ENCODE results near the gene TMEM252. TPM values are rescaled to one million over a fixed set of nuclear protein-coding genes. Genes with fewer than 3 reads are reported as not detected.

Gene TMEM252
- total RNA-seq, 6 experiments from 2014 or later = 0.22 to 0.50 (median 0.25) TPM; not detected in 3

DNA sequence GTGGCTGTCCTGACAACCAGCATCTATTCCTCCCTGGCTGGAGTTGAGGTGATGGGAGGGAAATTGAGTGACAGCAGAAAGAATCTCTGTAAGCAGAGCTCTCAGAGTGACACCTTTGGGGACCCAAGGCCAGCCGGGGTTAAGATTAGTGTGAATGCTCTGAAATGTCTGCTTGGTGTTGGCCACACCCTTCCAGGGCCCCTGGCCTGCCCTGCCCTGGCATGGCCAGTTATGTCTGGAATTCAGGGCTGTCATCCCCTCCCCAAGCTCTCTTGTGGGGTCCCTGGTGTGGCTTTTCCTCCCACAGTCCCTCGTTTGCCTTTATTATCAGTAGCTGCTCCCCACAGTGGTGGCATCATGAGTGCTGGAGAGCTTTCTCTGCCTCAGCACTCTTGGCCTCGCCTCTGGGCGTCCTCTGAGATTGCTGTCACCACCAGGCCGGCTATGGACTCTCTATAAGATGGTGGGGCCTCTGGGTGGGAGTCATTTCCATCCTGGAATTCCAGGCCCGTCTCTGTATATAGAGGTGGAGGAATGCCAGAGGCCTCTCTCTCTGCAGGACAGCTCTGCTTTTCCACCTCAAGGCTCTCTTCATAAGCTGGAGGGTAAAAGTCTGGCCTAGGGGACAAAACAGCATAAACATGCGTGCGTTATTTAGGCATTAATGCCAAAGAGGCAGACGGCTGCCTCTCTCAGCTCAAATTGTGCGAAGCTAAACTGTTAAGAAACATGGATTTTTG, 3.6 kb downstream of the TMEM252 start:
- WGBS (ENCODE audit: insufficient coverage, low coverage, low lambda C conversion rate, missing lambda C conversion rate) = 75% methylated on average over 8 of the region's 10 CpGs

DNA sequence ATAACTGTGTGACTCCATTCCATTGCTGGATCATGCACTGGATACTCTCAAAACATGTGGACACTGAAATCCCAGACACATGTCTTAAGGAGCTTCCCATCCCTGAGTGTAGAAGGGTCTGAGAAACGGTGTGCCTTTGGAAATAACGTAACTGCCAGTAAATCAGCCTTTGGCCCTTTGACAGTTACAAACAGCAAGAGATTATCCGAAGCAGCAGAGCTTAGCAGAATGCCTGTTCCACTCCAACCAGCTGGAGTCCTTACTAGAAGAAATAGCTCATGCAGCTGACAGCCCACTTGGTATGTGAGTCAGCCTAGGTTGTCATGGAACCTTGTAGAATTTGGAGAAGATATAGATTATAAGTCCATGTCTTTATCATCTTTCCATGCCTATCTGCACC, 7.0 kb downstream of the TMEM252 start:
- Histone ChIP-seq H3K9me3 (no peaks in the 10 kb centered on the region), H3K27ac (no peak overlapping the region), H3K4me1 (peaks cover 0 to 12% (median 3%) of the 10 kb centered on the region in 4 donors), H3K4me3 (no peak overlapping the region), H3K27me3 (no peaks in the 10 kb centered on the region), H3K36me3 (no peaks in the 10 kb centered on the region)
- no peak for TF ChIP-seq POLR2A (IDR thresholded peaks at IDR 0.05)
- TF ChIP-seq, protein P1, sequence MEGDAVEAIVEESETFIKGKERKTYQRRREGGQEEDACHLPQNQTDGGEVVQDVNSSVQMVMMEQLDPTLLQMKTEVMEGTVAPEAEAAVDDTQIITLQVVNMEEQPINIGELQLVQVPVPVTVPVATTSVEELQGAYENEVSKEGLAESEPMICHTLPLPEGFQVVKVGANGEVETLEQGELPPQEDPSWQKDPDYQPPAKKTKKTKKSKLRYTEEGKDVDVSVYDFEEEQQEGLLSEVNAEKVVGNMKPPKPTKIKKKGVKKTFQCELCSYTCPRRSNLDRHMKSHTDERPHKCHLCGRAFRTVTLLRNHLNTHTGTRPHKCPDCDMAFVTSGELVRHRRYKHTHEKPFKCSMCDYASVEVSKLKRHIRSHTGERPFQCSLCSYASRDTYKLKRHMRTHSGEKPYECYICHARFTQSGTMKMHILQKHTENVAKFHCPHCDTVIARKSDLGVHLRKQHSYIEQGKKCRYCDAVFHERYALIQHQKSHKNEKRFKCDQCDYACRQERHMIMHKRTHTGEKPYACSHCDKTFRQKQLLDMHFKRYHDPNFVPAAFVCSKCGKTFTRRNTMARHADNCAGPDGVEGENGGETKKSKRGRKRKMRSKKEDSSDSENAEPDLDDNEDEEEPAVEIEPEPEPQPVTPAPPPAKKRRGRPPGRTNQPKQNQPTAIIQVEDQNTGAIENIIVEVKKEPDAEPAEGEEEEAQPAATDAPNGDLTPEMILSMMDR (IDR thresholded peaks at IDR 0.05) = no peak
- DNase-seq (no peak), ATAC-seq (no peak)
- intact Hi-C loops (cut with DNase I) = no loop called here
- 70% methylated on average over 2 of the region's 3 CpGs for WGBS (ENCODE audit: insufficient coverage, low coverage, low lambda C conversion rate, missing lambda C conversion rate)

More for the DNA sequence above, 3.6 kb downstream of the TMEM252 start:
- Histone ChIP-seq H3K9me3 (no peaks in the 10 kb centered on the region), H3K27ac (no peak overlapping the region), H3K36me3 (no peaks in the 10 kb centered on the region), H3K27me3 (no peaks in the 10 kb centered on the region), H3K4me1 (peaks cover 0 to 6% (median 0%) of the 10 kb centered on the region in 4 donors), H3K4me3 (no peak overlapping the region)
- ATAC-seq = no peak
- intact Hi-C loops (cut with DNase I) = no loop called here
- no peak for DNase-seq
- TF ChIP-seq, protein P1 (IDR thresholded peaks at IDR 0.05) = no peak
- no peak for TF ChIP-seq POLR2A (IDR thresholded peaks at IDR 0.05)

DNA sequence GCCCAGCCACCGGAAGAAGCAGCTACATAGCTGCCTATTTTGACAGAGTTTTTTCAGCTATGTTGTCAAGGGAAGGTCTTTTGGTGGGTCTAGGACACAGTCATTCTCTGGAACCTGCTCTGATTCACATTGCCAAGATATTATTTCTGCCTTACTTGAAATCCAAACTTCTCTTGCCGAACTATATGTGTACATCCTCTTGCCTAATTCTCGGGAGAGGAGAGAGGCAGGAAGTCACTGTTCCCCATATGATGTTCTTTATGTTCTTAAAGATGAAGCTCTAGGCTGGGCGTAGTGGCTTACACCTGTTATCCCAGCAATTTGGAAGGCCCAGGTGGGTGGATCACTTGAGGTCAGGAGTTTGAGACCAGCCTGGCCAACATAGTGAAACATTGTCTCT, 8.6 kb downstream of the TMEM252 start:
- intact Hi-C loops (cut with DNase I) = no loop called here
- no peaks in the 10 kb centered on the region for H3K27me3 ChIP-seq
- no peaks in the 10 kb centered on the region for H3K36me3 ChIP-seq
- WGBS (ENCODE audit: insufficient coverage, low coverage, low lambda C conversion rate, missing lambda C conversion rate) = 83% methylated on average over 2 of the region's 4 CpGs
- H3K4me1 ChIP-seq = peaks cover 0 to 12% (median 3%) of the 10 kb centered on the region in 4 donors
- no peaks in the 10 kb centered on the region for H3K9me3 ChIP-seq
- H3K27ac ChIP-seq = no peak overlapping the region
- TF ChIP-seq, protein P1 (IDR thresholded peaks at IDR 0.05) = no peak
- no peak for TF ChIP-seq POLR2A (IDR thresholded peaks at IDR 0.05)
- ATAC-seq = no peak
- DNase-seq = no peak
- no peak overlapping the region for H3K4me3 ChIP-seq

DNA sequence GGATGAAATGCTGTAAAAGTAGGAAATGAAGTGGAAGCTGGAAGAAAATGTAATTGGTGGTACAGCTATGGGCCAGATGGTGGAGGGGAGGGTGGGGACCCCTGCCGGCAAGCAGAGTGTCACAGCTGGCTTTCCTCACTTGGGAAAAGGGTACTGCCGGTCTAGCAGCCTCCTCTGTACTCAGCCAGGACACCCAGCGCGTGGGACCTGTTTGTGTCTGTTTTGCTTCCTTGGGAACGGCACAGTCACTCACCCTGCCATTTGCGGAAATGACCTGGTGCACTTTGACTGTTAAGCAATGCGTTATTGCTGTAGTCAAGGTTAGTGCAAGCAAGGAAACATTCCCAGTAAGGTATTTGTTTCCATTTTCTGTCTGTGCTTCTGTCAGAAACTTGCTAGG, 10.1 kb downstream of the TMEM252 start:
- Histone ChIP-seq H3K36me3 (no peaks in the 10 kb centered on the region), H3K4me1 (peaks cover 0 to 12% (median 3%) of the 10 kb centered on the region in 4 donors), H3K9me3 (no peaks in the 10 kb centered on the region), H3K4me3 (no peak overlapping the region), H3K27me3 (no peaks in the 10 kb centered on the region), H3K27ac (peak overlapping the region in 2 of 3 donors; percentile 49 to 72)
- ATAC-seq (peak; percentile 94 to 99 (median 98)), DNase-seq (peak; percentile 77 to 84 (median 79))
- no peak for TF ChIP-seq POLR2A (IDR thresholded peaks at IDR 0.05)
- TF ChIP-seq, protein P1 (IDR thresholded peaks at IDR 0.05) = peak in 3 of 4 donors; percentile 15 to 31 (median 16)
- intact Hi-C loops (cut with DNase I) = no loop called here
- WGBS (ENCODE audit: insufficient coverage, low coverage, low lambda C conversion rate, missing lambda C conversion rate) = 13% methylated on average over 6 of the region's 7 CpGs

Data from right lobe of liver (tissue), 6 donors.